HG03060 (cell line): ENCODE results near the gene ASB18.

Experiments
- ATAC-seq: cut with Tn5 transposase; IDR thresholded peaks from one replicate; pipeline ENCODE4 v1.9.1; 2021; ENCODE audit warnings: low read depth, moderate number of reproducible peaks; ENCODE audit not compliant: unreplicated experiment

Gene ASB18

GRCh38 chr2:236164925-236165841 is 99.0 kb downstream of the ASB18 start:
- no peak for ATAC-seq

GRCh38 chr2:236164201-236164924 is 99.8 kb downstream of the ASB18 start:
- ATAC-seq: no peak

GRCh38 chr2:236163471-236164200 is 100.6 kb downstream of the ASB18 start:
- no peak for ATAC-seq

GRCh38 chr2:236162882-236163470 is 101.2 kb downstream of the ASB18 start:
- no peak for ATAC-seq

DNA sequence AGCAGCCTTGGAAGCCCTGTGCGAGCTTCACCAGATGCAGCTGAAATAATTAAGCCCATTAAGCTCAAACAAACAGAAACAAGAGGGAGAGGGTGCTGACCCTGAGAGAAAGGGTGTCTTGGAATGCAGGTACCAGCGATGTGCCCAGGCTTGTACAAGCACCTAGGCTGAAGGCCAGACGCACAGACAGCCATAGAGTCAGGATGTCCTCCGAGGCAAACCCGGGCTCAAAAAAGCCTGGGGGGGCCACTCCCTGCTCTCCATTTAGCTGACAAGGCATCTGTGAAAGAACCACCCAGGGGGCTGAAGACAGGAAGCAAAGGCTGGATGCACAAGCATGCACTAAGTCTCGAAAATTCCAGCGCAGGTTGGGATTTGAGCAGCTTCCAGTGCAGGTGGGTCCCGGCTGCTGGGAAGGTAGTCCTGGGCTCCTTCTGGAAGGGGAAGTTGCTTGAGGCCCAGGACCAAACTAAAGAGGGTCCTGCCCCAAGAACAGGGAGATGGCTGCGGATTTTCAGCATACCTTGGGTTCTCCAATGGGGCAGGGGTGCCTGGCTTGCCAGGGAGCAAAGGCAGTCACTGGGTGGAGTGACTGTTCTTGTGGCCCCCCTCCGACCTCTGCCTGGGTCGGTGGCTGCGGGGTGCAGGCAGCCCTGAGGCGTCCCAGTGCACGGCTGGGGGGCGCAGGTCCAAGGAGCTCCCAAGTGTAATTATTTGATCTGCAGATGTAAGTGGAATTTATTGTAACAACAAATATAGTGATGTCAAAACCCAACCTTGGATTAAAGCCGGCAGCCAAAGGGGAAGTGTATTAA is 102.0 kb downstream of the ASB18 start:
- no peak for ATAC-seq

GRCh38 chr2:236161531-236161930 is 102.7 kb downstream of the ASB18 start:
- no peak for ATAC-seq

DNA sequence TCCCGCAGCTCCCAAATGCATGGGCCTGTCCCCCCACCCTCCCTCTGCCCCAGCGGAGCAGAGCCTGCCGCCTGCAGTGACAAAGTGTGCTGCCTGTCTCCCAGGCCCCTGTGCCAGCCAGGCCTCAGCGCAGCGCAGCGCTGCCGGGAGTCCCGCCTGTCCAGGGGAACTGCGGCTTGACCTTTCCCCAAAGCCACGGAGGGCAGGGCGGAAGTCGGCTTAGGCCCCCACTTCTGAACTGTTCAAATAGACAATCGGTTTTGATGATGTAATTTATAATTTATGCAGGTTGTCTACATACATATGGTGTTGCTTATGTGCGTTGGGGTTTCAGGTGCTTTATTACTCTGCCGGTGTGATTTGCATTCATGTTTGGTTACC is 103.1 kb downstream of the ASB18 start:
- no peak for ATAC-seq

DNA sequence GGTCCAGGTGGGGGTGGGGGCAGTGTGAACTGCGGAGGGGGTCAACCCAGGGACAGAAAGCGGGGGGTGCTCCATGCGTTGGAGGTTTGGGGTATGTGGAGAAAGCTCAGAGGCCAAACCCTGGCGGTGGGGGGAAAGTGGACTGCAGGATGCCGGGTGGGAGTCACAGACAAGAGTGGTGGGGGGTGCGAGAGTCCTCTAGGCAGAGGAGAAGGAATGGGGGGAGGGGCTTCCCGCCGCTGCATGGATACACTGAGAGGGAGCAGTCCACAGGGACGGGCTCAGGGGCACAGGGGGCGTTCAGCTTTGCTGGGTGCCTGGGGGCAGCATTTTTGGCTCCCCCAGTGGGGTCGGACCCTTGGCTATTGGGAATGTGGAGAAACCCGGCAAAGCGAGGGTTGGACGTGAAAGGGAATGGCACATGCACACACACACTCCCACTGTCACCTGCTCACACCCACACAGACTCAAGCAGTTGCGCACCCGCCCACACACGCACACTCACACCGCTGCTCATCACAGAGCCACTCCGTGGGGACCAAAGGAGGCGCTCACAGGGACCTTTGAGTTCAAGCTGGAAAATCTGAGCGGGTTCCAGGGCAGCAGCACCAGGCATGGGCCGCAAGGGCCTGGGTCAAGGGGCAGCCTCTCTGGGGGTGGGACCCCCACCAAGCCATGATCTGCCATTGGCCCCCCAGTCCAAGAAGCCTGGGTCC is 103.7 kb downstream of the ASB18 start:
- ATAC-seq: no peak

- no peak for ATAC-seq
These were observed 104.4 kb downstream of the ASB18 start for GRCh38 chr2:236159778-236160170.

DNA sequence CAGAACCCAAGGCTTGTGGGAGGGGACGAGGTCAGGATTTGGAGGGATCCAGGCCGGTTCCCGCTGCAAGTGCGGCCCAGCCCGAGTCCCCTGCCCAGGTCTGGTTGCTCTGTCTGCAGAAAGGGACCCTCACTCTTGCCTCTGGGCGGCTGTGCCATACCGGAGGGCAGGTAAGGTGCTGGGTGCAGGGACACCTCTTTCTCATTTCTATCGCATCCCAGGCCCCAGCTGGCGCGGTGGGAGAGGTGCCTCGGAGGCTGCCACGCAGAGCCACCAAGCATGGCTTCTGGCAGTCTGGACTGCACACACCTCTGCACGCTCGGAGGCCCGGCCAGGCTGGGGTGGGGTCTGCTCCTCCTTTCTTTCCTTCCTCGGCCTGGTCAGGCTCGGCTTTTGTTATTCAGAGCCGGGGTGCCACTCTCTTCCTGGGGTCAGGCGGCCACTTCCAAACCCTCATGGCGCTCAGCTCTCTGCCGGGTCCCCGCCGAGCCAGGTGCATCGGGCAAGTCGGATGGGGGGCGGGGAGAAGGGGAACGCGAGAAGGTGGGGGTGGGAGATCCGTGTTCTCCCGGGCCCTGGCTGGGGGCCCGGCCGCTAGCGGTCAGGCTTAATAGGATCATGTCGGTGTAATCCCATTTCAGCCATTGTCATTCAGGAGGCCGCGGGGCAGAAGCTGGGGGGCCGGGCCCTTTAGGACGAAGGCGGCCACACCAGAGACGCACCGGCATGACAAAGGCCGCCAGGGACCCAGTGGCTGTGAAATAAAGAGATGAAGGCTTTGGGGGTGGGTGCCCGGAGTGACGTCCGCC is 105.0 kb downstream of the ASB18 start:
- no peak for ATAC-seq

DNA sequence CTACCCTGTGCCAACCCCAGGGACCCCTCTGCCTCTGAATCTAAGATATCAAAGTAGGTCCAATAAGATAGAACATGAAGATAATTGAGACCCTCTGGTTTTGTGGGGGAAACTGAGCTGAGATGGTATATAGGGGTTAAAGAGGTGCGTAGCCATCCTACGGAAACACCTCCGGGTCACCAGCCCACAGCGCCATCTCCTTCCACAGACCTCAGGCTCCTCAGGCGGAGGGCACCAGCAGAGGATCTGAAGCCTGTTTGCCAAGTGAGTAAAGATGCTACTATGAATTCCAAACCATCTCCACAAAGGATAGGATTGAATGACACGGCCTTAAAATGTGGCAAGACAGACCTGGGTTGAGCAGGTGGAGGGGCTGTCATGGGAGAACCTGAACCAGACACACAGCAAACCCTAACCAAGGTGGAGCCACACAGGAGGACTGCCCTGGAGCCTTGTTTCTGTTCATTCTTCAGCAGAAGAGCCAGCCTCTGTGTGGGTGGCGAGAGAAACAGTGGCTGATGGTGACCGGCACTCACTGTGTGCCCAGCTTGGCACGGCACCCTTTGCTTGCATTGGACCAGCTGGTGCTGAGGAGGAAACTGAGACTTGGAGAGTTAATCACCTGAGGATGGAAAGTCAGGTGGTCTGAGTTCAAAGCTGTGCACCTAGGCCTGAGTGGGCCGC is 106.2 kb downstream of the ASB18 start:
- no peak for ATAC-seq

DNA sequence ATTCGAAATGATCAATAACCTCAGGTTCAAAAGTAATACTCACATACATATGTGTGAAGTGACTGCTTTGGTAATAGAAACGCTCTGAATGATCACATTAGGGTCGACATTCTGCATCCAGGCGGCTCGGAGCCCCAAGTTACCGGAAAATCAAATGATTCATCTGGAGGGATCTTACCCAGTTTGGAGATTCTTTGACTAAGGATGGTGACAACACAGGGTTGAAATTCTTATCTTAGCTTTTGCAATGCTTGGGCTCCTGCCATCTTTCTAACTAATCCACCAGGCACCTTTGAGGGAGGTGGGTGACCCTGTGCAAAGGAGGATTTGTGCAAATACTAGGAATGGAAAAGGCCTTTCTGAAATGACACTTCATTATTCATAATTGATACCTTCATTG is 106.8 kb downstream of the ASB18 start:
- no peak for ATAC-seq

DNA sequence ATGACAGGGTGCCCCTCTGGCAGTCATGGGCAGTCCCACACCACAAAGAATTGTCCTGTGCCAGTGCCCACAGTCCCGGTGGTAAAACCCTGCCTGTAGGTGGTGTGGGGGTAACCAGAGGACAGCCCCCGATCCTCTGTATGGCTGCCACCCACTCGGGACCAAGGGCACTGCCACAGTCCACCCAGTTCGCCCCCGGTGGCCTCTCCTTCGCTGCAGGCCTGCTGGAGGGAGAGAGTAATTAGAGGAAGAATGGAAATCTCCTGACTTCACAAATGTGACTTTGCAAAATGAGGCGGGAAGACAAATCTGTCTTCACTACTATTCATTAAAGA is 107.4 kb downstream of the ASB18 start:
- ATAC-seq: no peak

- no peak for ATAC-seq
These were observed 107.9 kb downstream of the ASB18 start for GRCh38 chr2:236156095-236156859.

GRCh38 chr2:236155406-236155805 is 108.8 kb downstream of the ASB18 start:
- ATAC-seq: no peak

DNA sequence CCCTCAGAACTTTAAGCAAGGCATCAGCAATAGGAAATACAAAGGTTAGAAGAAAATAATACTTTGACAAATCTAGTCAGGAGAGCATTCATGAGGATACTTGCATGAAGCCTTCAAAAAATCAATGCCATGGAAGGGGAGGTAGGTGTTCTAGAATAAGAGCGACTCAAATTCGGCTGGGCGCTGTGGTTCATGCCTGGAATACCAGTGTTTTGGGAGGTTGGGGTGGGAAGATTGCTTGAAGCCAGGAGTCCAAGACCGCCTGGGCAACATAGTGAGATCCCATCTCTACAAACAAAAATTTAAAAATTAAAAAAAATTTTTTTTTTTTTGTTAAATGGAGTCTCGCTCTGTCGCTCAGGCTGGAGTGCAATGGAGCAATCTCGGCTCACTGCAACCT is 117.8 kb downstream of the ASB18 start:
- ATAC-seq: no peak

GRCh38 chr2:236143811-236144210 is 120.4 kb downstream of the ASB18 start:
- ATAC-seq: no peak
